ENCODE data around the gene GPR158.

Gene GPR158

GRCh38 chr10:25508112-25508815 is 333.5 kb downstream of the GPR158 start:
- no peak for DNase-seq

DNA sequence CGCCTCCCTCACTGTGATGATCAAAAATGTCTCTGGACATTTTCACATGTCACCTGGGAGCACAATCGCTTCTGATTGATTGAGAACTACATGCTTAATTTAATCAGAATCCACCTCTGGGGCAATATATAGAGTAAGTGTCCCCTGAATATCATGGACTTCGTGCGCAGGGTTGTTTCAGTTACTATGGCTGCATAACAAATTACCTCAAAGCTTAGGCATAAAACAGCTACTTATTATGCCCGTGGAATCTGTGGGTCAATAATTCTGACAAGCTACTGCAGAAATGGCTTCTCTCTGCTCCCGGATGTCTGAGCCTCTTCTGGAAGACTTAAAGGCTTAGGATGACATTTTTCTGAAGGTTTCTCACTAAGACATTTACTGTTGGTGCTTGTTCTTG is 334.4 kb downstream of the GPR158 start:
- no peak for DNase-seq

DNA sequence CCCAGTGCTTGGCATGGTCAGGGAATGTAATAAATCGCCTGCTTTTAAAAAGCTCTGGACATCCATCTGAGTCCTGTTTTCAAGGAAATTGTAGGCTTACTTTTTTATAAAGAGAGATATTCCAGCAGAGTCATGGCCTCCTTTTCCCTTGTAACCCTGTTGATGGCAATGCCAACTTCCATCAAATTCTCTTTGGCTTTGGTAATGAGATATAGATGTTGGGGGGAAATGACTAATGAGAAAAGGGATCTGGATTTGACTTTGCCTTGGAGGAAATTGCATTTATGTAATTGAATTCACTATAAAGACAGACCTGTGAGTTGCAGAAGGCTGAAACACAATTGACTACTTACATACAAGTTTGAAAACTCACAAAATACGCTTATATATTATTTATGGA is 347.5 kb downstream of the GPR158 start:
- DNase-seq, result no peak

- DNase-seq, result no peak
These were observed 348.3 kb downstream of the GPR158 start for GRCh38 chr10:25522946-25523608.

- DNase-seq, result no peak
These were observed 355.5 kb downstream of the GPR158 start for GRCh38 chr10:25530306-25530705.

GRCh38 chr10:25531457-25532061 is 356.8 kb downstream of the GPR158 start:
- DNase-seq, result no peak

DNA sequence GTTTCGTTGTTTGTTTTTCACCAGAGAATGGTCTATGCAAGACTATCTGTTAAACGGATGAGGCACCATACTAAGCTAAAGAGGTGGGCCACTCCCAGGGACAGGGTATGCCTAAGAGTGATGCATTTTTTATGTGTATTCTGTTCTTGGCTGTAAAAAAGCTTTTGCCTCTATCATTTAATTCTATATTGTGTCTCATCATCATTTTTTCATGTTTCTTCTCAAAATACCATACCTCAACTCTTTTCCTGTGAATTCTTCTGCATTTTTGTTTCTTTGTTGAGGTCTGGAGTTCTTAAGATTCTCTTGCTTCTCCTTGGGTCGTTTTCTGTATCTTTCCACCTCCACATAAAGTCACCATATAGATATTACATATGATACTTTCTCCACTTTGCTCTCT is 357.4 kb downstream of the GPR158 start:
- DNase-seq, result no peak

- DNase-seq, result no peak
These were observed 361.2 kb downstream of the GPR158 start for GRCh38 chr10:25536027-25536426.

DNA sequence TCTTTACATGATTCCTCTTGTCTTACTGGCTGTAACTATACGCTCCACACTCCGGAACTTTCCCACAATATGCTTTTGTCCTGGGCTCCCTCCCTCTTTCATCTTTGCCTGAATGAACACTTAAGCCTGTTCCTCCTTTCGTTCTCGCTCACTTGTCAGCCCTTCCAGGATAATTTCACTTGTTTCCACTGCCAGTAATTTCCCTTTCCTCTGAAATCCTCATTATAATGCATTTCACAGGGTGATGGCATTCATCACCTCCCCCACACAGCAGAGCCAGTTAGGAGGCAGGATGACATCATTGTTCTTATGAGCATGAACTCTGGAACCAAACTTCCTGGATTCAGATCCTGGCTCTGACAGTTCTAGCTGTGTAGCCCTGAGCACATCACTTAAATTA is 372.6 kb downstream of the GPR158 start:
- DNase-seq, result no peak

DNA sequence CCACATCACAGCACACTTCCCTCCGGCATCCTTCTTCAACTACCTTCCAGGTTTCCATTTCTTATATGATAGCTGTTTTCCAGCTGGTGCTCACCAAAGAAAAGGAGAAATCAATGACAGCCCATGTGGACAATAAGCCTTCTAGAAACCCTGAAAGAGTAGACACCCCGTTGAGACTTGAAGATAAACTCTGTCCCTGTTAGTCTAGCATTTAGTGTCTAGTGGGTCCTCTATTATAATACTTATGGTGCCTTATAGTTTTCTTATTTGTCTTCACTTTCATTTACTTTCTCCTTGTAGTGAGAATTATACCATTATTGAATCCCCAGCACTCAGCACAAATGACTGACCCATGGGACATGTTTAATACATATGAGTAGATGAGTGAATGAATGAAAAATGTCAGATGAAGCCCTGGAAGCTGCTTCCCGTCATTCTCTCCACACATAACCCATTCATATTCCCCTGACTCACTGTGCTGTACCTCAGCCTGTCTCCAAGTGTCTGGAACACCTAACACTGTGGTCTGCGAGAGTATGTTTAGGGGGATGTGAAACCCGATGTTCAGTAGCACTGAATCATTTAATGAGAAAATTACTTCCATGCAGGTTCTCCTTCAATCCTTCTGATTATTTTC is 377.6 kb downstream of the GPR158 start:
- no peak for DNase-seq

- DNase-seq, result no peak
These were observed 381.1 kb downstream of the GPR158 start for GRCh38 chr10:25555865-25556264.

DNA sequence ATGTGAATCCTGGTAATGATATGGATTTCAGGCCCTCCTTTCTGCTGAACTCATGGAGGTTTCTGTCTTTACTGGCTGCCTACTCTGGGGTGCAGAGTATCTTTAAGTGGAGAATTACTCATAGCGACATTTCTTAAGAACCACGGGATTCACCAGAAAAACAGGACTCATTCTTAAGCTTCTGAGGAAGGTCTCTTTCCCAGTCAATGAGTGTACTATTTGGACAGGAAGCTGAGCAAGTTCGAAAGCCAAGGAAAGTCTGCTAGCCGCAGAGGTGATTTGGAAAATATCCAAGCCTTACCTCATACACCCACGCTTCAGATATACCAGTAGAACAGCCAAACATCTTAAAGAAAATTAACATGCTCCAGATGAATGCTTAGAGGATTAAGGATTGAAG is 381.7 kb downstream of the GPR158 start:
- no peak for DNase-seq

DNA sequence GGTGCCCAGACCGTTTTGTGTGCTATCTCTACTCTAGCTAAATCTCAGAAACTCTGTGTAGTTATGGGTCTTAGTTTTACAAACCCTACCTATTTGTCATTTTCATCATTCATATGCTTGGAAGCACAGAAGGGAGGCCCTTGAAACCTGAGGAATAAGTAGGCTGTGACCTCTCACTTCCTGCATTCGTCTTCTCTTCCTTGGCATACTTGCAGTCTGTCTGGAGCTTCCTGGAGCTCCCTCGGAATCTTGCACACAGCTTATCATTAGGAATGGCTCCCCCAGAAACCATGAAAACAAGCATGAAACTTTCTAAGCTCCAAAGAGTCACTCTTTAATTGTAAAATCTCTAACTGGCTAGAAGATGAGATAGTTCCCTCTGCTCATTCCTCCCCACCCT is 382.3 kb downstream of the GPR158 start:
- DNase-seq, result no peak

GRCh38 chr10:25561758-25562157 is 387.0 kb downstream of the GPR158 start:
- no peak for DNase-seq

- DNase-seq, result no peak
These were observed 387.7 kb downstream of the GPR158 start for GRCh38 chr10:25562547-25562946.

DNA sequence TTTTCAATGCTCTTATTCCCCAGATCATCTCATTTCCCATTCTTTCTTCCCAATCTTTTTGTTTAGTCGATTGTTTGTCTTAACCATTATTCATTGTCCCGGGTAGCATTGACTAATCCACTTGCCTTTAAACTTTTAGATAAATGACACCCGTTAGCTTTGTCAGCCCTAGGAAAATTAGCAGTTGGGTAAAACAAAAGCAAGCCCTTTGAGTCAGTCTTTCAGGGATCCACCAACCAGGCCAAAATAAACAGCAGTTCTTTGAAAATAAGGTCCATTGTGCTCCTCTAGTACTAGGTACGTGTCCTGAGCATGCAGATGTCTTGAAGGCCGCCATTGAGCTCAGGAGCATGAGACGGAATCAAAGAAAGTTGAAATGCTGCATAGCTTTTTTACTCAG is 389.6 kb downstream of the GPR158 start:
- no peak for DNase-seq

GRCh38 chr10:25565570-25565969 is 390.8 kb downstream of the GPR158 start:
- DNase-seq, result no peak

DNA sequence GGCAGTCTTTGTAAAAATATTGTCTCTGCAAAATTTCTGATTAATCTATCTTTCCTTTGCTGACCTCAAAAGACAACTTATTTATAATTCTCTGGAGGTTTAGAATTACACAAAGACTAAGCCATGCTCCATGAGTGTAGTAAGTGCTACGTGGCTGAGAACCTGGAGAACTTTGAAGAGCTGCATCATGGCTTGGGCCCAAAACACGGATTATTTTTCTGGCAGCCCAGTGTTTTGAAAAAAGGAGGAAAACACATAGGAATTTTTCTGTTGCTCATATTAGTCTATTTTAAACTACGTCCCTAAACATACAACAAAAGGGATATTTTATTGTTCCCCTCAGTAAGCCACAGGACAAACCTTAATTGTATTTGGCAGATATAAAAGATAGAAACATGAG is 398.5 kb downstream of the GPR158 start:
- no peak for DNase-seq

- DNase-seq, result no peak
These were observed 400.5 kb downstream of the GPR158 start for GRCh38 chr10:25575343-25575742.

GRCh38 chr10:25578061-25578460 is 403.3 kb downstream of the GPR158 start:
- DNase-seq, result no peak

- no peak for DNase-seq
These were observed 408.2 kb downstream of the GPR158 start for GRCh38 chr10:25582961-25583360.

DNA sequence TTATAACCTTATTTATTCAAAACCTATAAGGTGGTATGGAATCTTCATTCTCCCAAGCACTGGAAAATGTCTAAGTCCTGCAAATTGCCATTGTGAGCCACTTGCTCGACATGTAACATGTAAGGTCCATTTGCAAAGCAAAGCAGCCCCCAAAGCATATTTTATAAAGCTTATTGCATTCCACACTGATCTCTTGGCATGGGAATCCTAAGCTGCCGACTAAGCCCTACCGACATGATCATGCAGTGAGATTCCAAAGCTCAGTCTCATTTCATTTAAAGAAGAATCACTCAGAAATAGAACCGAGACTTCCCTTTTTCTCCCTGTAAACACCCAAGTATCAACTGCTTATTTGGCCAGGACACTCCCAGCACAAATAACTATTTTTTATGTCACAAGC is 425.9 kb downstream of the GPR158 start:
- no peak for DNase-seq

DNA sequence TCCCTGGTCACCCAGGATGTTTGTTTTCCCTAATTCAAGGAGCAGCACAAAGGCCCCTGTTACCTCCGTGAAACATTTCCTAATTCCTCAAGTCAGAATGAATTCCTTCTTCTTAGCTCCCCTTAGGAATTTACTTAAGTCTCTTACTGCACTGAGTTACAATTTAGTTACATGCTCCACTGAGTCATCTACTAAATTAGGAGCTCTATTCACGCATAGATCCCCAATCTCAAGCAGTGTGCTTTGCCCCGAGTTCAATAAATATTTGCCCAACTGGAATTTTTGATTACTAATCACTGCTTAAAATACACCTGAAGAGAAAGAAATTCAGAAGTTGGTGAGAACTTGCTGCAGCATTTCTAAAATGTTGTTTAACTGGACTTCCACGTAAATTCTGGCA is 429.8 kb downstream of the GPR158 start:
- DNase-seq, result no peak

DNA sequence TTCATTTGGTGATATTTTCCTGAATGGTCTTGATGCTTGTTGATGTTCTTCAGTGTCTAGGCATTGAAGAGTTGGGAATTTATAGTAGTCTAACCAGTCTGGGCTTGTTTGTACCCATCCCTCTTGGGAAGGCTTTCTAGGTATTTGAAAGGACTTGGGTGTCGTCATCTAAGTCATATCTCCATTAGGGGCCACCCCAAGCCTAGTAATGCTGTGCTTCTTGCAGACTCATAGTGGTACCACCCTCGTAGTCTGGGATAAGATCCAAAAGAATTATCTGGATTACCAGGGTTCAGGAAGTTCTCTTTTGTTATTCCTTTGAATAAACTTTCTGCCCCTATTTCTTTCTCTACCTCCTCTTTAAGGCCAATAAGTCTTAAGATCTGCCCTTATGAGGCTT is 439.9 kb downstream of the GPR158 start:
- no peak for DNase-seq
